ENCODE measurements around the gene PPA1.

DNA sequence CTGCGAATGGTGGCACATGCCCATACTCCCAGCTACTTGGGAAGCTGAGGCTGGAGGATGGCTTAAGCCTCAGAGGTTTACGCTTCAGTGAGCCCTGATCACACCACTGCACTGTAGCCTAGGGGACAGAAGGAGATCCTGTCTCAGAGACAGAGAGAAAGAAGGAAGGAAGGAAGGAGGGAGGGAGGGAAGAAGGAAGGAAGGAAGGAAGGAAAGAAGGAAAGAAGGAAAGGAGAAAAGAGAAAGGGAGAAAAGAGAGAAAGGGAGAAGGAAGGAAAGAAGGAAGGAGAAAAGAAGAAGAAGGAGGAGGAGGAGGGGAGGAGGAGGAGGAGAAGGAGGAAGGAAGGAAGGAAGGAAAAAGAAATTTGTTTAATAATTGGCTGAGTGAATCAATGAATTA is 49.9 kb downstream of the PPA1 start:
- TF ChIP-seq, protein P1, sequence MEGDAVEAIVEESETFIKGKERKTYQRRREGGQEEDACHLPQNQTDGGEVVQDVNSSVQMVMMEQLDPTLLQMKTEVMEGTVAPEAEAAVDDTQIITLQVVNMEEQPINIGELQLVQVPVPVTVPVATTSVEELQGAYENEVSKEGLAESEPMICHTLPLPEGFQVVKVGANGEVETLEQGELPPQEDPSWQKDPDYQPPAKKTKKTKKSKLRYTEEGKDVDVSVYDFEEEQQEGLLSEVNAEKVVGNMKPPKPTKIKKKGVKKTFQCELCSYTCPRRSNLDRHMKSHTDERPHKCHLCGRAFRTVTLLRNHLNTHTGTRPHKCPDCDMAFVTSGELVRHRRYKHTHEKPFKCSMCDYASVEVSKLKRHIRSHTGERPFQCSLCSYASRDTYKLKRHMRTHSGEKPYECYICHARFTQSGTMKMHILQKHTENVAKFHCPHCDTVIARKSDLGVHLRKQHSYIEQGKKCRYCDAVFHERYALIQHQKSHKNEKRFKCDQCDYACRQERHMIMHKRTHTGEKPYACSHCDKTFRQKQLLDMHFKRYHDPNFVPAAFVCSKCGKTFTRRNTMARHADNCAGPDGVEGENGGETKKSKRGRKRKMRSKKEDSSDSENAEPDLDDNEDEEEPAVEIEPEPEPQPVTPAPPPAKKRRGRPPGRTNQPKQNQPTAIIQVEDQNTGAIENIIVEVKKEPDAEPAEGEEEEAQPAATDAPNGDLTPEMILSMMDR (conservative IDR thresholded peaks at IDR 0.05 in 1 of 2, IDR thresholded peaks at IDR 0.05 in 1 of 2; ENCODE audit: extremely low read depth in 1 of 2, insufficient read depth in 1 of 2, low read depth in 1 of 2, low read length in 2 of 2) = no peak
- no peak for TF ChIP-seq EZH2 (IDR thresholded peaks at IDR 0.05; ENCODE audit: borderline replicate concordance, low read length)
